ENCODE measurements around the gene SLC25A10.

DNA sequence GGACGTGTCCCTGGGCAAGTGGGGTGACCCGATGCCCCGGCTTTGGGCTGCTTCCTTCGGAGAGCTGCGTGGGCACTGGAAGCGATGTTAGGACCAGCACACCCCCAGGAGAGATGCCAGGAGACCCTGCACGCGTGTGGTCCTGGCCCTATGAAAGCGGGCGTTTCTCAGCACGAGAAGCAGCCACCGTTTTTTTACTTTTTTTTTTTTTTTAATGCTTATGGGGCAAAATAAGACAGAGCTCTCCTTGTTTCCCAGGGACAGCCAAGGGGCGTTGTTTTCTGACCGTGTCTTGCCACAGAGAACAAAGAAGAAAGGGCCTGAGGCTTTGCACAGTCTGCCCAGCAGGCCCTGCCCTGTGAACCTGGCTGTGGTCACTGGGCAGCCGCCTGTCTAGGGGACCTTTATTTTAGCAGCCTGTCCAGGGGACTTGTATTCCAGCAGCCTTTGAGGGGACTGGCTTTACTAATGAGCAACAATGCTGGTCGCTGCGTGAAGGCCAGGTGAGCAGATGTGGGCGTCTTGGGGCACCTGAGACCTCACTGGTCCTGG, 996 bp downstream of the SLC25A10 start:
- TF ChIP-seq, protein P1, sequence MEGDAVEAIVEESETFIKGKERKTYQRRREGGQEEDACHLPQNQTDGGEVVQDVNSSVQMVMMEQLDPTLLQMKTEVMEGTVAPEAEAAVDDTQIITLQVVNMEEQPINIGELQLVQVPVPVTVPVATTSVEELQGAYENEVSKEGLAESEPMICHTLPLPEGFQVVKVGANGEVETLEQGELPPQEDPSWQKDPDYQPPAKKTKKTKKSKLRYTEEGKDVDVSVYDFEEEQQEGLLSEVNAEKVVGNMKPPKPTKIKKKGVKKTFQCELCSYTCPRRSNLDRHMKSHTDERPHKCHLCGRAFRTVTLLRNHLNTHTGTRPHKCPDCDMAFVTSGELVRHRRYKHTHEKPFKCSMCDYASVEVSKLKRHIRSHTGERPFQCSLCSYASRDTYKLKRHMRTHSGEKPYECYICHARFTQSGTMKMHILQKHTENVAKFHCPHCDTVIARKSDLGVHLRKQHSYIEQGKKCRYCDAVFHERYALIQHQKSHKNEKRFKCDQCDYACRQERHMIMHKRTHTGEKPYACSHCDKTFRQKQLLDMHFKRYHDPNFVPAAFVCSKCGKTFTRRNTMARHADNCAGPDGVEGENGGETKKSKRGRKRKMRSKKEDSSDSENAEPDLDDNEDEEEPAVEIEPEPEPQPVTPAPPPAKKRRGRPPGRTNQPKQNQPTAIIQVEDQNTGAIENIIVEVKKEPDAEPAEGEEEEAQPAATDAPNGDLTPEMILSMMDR (IDR thresholded peaks at IDR 0.05), result no peak
- TF ChIP-seq POLR2A (IDR thresholded peaks at IDR 0.05), result no peak
